HG03342 (cell line): Measurements from ENCODE around the gene RBM28.

ENCODE experiments used
- ATAC-seq: cut with Tn5 transposase; IDR thresholded peaks from one replicate; pipeline ENCODE4 v1.9.1; 2021; ENCODE audit warnings: mild to moderate bottlenecking, moderate library complexity; ENCODE audit not compliant: unreplicated experiment

RBM28 gene

DNA sequence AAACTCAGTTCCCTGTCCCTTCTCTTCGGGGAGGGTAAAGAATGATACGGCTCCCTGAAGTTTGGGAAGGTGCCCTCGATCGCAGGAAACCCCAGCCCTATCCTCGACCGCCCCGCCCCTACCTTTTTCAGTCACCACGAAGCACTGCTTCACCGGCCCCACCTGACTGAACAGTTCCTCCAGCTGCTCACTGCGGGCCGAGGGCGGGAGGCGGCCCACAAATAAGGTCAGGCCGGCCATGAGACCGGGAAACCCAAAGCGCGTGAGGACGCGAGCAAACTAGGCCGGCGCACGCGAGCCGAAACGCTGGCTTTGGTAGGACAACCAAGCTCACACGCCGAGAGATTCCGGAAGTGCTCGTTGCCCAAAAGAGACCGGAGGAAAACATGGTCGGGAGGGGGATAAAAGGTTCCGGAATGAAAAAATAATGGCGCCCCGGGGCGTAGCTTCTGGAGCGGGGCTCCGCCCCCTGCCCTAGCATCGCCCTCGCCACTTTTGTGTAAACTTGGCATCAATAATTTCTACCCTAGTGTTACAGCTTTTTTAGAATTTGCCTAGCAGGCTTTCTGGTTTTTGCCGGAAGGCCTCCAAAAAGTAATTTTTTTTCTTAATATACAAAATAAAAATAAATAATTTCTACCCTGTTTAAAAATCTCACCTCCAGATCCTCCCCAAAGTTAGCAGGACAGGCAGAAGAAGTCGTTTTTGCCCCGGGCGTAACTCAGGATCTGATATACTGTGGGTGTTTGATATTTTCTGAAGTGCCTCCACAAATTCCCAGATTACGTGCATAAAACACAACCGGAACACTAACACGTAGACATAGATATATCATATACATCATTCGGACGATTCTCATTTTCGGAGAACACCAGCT is at the start of gene RBM28:
Gene RBM28 (minus strand): TSS at position 355 of the 877 bp plus-strand sequence. CDS start 115 bp downstream, at position 240.
- peak; percentile 89 for ATAC-seq

- ATAC-seq, result no peak
These were observed 49.0 kb upstream of the RBM28 start for GRCh38 chr7:128392446-128393327.

DNA sequence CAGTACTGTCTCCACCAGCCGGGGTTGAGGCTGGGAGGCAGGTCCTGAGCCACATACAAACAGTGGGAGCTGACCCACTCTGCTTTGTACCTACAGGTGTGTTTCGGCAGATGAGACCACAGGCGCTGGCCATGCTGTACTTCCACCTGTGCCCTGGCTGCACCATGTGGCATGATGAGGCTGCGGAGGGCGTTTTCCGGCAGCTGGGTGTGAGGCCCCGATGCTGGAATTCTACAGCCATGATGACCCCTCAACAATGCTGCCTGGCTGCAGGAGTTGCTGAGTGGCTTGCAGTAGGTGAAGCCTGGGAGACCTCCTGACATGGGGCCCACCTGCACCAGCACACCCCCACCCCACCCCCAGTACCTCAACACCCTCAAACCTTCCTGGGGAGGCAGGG is 48.1 kb upstream of the RBM28 start:
- no peak for ATAC-seq

DNA sequence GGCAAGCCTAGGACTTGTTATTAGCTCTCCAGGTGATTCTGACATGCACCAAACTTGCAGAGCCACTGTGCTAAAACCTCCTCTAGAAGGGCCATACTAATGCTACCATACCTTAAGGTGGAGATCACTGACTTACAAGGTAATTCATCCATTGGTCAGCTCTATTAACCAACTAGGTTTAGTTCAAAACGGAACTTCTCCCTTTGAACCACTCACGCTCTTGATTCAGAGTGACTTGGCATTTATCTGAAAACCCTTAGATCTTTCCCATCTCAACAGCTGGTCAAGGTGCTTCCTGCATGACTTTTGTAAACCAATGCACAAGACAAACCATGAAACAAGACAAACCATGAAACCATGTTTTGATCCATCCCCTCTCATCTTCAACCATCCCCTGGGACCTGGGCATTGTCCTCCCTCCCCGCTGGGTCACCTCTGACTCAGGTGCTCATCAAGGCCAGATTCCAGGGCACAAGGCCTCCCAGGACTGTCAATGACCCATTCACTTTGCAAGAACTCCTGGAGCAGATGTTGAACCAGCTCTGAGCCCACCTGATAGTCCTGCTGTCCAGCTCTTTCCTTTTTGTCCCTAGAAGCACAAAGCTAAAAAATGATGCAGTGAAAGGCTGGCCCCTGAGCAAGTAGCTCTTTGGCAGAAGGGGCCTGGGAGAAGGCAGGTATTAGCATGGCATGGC is 47.3 kb upstream of the RBM28 start:
- ATAC-seq, result no peak

DNA sequence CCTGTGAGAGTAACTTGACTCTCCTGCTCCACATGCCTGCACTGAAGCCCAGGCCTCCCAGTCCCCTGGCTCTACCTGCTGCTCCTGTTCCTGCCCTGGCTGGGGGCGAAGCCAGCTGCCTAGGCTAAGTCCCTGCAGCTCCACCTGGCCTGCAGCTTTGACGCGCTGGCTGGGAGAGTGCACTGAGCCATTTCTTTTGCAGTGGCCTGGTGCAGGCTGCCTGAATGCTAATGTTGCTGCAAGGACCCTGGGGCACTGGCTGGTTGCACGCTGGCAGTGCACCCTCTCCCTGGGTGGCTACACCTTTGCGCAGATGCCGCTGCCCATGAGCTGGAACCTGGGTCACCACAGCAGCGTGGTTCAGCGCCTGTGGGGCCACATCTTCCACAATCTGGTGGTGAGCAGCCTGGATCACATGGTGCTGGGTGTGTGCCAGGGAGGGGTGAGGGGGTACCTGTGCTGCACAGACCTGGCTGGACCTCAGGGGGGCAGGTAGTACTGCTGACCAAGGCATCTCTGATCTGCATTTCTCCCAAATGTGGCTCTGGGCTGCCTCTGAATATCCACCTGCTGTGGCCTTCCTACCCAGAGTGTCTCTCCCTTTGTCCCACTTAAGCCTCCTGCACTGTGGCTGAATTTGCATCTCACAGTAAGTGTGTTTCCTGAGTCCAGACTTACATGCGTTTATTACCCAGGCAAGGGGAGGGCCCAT is 46.1 kb upstream of the RBM28 start:
- no peak for ATAC-seq

DNA sequence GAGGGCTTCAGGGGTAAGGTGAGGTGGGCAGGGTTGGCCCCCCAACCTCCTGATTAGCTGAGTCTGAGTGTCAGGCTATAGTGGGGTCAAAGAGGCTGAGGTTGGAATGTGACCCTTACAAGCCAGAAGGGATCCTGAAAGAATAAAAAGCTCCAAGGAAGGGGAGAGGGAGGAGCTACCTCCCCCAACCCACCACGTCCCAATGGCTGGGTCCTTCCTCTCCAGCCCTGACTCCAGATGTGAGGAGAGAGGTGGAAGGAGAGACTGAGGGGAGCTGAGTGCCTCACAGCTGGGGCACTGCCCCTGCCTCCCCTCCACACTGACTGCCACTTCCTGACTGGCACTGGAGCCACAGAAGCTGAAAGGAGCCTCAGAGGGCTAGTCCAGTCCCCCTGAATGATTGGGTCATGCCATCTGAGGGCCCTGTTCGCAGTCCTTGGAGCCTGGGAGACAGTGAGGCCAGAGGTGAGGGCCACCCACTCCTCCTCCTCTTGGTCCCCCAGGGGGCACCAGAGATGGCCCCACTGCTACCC is 45.4 kb upstream of the RBM28 start:
- ATAC-seq, result no peak

- ATAC-seq, result no peak
These were observed 44.4 kb upstream of the RBM28 start for GRCh38 chr7:128388145-128388485.

GRCh38 chr7:128387216-128388144 is 43.8 kb upstream of the RBM28 start:
- peak; percentile 84 for ATAC-seq

- no peak for ATAC-seq
These were observed 42.5 kb upstream of the RBM28 start for GRCh38 chr7:128385988-128386925.

GRCh38 chr7:128384726-128385125 is 41.0 kb upstream of the RBM28 start:
- ATAC-seq, result no peak

DNA sequence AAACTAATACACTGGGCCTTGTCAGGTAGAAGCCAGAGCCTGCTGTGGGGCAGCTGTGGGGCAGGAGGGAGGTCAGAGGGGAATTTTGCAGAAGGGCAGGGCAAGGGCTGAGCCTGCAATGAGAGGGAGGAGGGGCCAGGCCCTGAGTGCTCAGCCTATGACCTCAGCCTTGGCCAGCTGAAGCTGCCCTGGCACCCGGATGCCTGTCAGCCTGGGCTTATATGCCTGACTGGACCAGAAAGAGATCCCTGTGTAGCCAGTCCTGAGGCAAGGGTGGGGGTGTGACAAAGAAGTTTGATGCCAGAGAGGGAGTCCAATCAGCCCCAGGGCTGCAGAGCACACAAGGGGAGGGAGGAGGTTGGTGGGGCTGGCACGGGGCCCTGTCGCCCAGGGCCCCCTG is 40.1 kb upstream of the RBM28 start:
- no peak for ATAC-seq

GRCh38 chr7:128381161-128381821 is 37.6 kb upstream of the RBM28 start:
- ATAC-seq, result no peak

- no peak for ATAC-seq
These were observed 36.9 kb upstream of the RBM28 start for GRCh38 chr7:128380483-128381106.

- no peak for ATAC-seq
These were observed 36.3 kb upstream of the RBM28 start for GRCh38 chr7:128379900-128380479.

GRCh38 chr7:128378637-128379036 is 34.9 kb upstream of the RBM28 start:
- ATAC-seq, result no peak

- no peak for ATAC-seq
These were observed 32.4 kb upstream of the RBM28 start for GRCh38 chr7:128376077-128376476.

DNA sequence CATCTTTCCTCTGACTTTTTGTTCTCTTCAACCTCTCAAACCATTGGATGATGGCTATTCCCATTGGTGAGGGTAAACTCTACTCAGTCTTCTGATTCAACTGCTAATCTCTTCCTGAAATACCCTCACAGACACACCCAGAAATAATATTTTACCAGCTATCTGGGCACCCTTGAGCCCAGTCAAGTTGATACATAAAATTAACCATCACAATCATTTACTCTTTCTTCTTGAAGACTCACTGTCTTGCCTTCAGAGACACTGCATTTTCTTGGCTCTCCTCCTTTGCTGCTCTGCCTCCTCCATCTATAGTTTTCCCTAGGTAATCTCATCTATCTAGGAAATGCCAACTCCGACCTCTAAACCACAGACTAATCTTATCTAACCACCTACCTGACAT is 30.3 kb upstream of the RBM28 start:
- no peak for ATAC-seq
